HCT116 (cell line): ENCODE data around the gene ARHGAP8. TPM values are rescaled to one million over a fixed set of nuclear protein-coding genes. Genes with fewer than 3 reads are reported as not detected.

Experiments used
- ATAC-seq: fragments of 200-7000 bp; cut with Tn5 transposase; 2 replicates; pipeline ENCODE4 v1.9.1; 2020; ENCODE audit warnings: mild to moderate bottlenecking, moderate library complexity
- BruUV-seq: library from RNA; stranded (reverse); fragments of 400-500 nt; replicated peaks from 2 replicates; lab custom pipeline; 2021; lab: Mats Ljungman, UMichigan
- CTCF ChIA-PET: fragments of 300-600 bp; sonication (Branson Sonifier 250); formaldehyde crosslinking; loops from one replicate; lab custom pipeline; 2021; ENCODE audit warnings: antibody characterized with exemption; lab: Charles Lee
- POLR2A ChIA-PET: fragments of 300-600, 350-600 bp; sonication (Branson Sonifier 250); formaldehyde crosslinking; loops from one replicate; lab custom pipeline; 2021; ENCODE audit warnings: antibody characterized with exemption; lab: Charles Lee
- RAD21 ChIA-PET, 2 experiments: fragments of 300-600 bp; sonication (Branson Sonifier 250); formaldehyde crosslinking; loops; one replicate each; lab custom pipeline; 2023; ENCODE audit warnings: low total read pairs in 2 of 2; ENCODE audit not compliant: uncharacterized antibody in 2 of 2, unreplicated experiment in 2 of 2, low non-redundant PET in 1 of 2; lab: Charles Lee
- DNase-seq: peaks from one replicate; pipeline ENCODE4 v3.0.0-alpha.2; 2010; ENCODE audit warnings: low read depth, low spot score
- H2AFZ ChIP-seq: fragments of 200-600 bp; shearing (Covaris generic), sonication (generic); 2 replicates; pipeline ENCODE4 v1.6.1; 2017; ENCODE audit warnings: low read depth, mixed run types, mixed read lengths, antibody characterized with exemption, low read length; ENCODE audit not compliant: poor library complexity, severe bottlenecking
- H3K27ac ChIP-seq: 2 replicates; pipeline ENCODE4 v1.5.1; 2012; ENCODE audit warnings: low read depth, low read length
- H3K27me3 ChIP-seq: fragments of 200-600 bp; sonication (generic); 2 replicates; pipeline ENCODE4 v1.6.1; 2016; ENCODE audit warnings: mixed run types, low read length, mixed read lengths; ENCODE audit not compliant: insufficient read depth
- H3K36me3 ChIP-seq, 2 experiments: fragments of 200-500 bp in 1 of 2; fragments of 200-600 bp in 1 of 2; sonication (Bioruptor generic) in 1 of 2; sonication (generic) in 1 of 2; 2 replicates each; pipeline versions ENCODE4 v1.5.1 to v1.6.1; 2014 to 2016; ENCODE audit warnings: low read length in 2 of 2, inconsistent platforms in 1 of 2, mixed read lengths in 1 of 2, mixed run types in 1 of 2; ENCODE audit not compliant: insufficient read depth in 2 of 2, control insufficient read depth in 1 of 2
- H3K4me1 ChIP-seq, 2 experiments: fragments of 200-600 bp in 1 of 2; sonication (generic) in 1 of 2; 2 replicates each; pipeline versions ENCODE4 v1.5.1 to v1.6.1; 2012 to 2017; ENCODE audit warnings: low read length in 2 of 2, inconsistent platforms in 1 of 2, mild to moderate bottlenecking in 1 of 2, mixed read lengths in 1 of 2, mixed run types in 1 of 2, moderate library complexity in 1 of 2; ENCODE audit not compliant: insufficient read depth in 2 of 2, control insufficient read depth in 1 of 2
- H3K4me2 ChIP-seq: fragments of 200-600 bp; sonication (generic); 2 replicates; pipeline ENCODE4 v1.6.1; 2017; ENCODE audit warnings: mixed run types, low read length, mixed read lengths
- H3K4me3 ChIP-seq, 2 experiments: fragments of 200-600 bp in 1 of 2; sonication (generic) in 1 of 2; replicated peaks in 1 of 2; 2 replicates each; pipeline ENCODE4 v1.5.1; 2011 to 2016; ENCODE audit warnings: low read length in 2 of 2, control low read depth in 1 of 2, low read depth in 1 of 2, mild to moderate bottlenecking in 1 of 2, mixed read lengths in 1 of 2, mixed run types in 1 of 2
- H3K79me2 ChIP-seq: fragments of 200-600 bp; sonication (generic); 2 replicates; pipeline ENCODE4 v1.6.1; 2017; ENCODE audit warnings: mild to moderate bottlenecking, mixed run types, low read length, moderate library complexity, mixed read lengths; ENCODE audit not compliant: insufficient read depth
- H3K9ac ChIP-seq: fragments of 200-600 bp; sonication (generic); 2 replicates; pipeline ENCODE4 v1.6.1; 2016; ENCODE audit warnings: low read length, mixed read lengths
- H3K9me2 ChIP-seq: fragments of 200-600 bp; sonication (generic), shearing (Covaris generic); 2 replicates; pipeline ENCODE4 v1.6.1; 2017; ENCODE audit warnings: mixed run types, mild to moderate bottlenecking, moderate library complexity; ENCODE audit not compliant: insufficient read depth
- H3K9me3 ChIP-seq, 2 experiments: fragments of 200-500 bp in 1 of 2; fragments of 200-600 bp in 1 of 2; sonication (Bioruptor generic) in 1 of 2; sonication (generic) in 1 of 2; 2 replicates each; pipeline ENCODE4 v1.6.1; 2014 to 2017; ENCODE audit warnings: low read length in 2 of 2, mixed read lengths in 2 of 2, inconsistent platforms in 1 of 2, low read depth in 1 of 2, mild to moderate bottlenecking in 1 of 2, mixed run types in 1 of 2, moderate library complexity in 1 of 2; ENCODE audit not compliant: control insufficient read depth in 1 of 2, insufficient read depth in 1 of 2
- H4K20me1 ChIP-seq: fragments of 200-600 bp; sonication (generic), shearing (Covaris generic); 2 replicates; pipeline ENCODE4 v1.6.1; 2017; ENCODE audit warnings: mixed run types, mild to moderate bottlenecking, moderate library complexity; ENCODE audit not compliant: insufficient read depth
- CEBPB ChIP-seq: IDR thresholded peaks from 2 replicates; pipeline ENCODE4 v1.6.1; 2012; ENCODE audit warnings: low read depth
- EGR1 ChIP-seq: IDR thresholded peaks from 2 replicates; pipeline ENCODE4 v1.6.1; 2012; ENCODE audit warnings: low read depth
- ELF1 ChIP-seq: IDR thresholded peaks from 2 replicates; pipeline ENCODE4 v1.6.1; 2012; ENCODE audit warnings: low read depth, borderline replicate concordance
- EZH2phosphoT487 ChIP-seq: fragments of 200-600 bp; IDR thresholded peaks from 2 replicates; pipeline ENCODE4 v1.6.1; 2018; ENCODE audit warnings: antibody characterized with exemption, borderline replicate concordance
- JUND ChIP-seq: IDR thresholded peaks from 2 replicates; pipeline ENCODE4 v1.6.1; 2012
- POLR2A ChIP-seq: IDR thresholded peaks from 2 replicates; pipeline ENCODE4 v1.7.0; 2011; ENCODE audit warnings: borderline replicate concordance; ENCODE audit not compliant: insufficient read depth, insufficient read length; ENCODE audit errors: extremely low read depth
- RAD21 ChIP-seq: IDR thresholded peaks from 2 replicates; pipeline ENCODE4 v1.6.1; 2012; ENCODE audit warnings: low read depth, mild to moderate bottlenecking
- SIN3A ChIP-seq: IDR thresholded peaks from 2 replicates; pipeline ENCODE4 v1.6.1; 2012; ENCODE audit warnings: low read depth
- SP1 ChIP-seq: IDR thresholded peaks from 2 replicates; pipeline ENCODE4 v1.6.1; 2012; ENCODE audit warnings: low read depth
- SRF ChIP-seq: IDR thresholded peaks from 2 replicates; pipeline ENCODE4 v1.6.1; 2012; ENCODE audit warnings: low read depth
- TCF7L2 ChIP-seq: IDR thresholded peaks from 2 replicates; pipeline ENCODE4 v1.7.0; 2011; ENCODE audit warnings: borderline replicate concordance, inconsistent platforms; ENCODE audit not compliant: insufficient read depth, insufficient read length; ENCODE audit errors: extremely low read depth
- YY1 ChIP-seq: IDR thresholded peaks from 2 replicates; pipeline ENCODE4 v1.6.1; 2011; ENCODE audit warnings: low read length, low read depth, moderate library complexity, mild to moderate bottlenecking; ENCODE audit not compliant: insufficient replicate concordance; ENCODE audit errors: extremely low read depth
- ZFX ChIP-seq: fragments of 450-650 bp; IDR thresholded peaks from 2 replicates; pipeline ENCODE4 v1.6.1; 2017
- ZNF274 ChIP-seq: fragments of 200-500 bp; sonication (Bioruptor generic); IDR thresholded peaks from 2 replicates; pipeline ENCODE4 v1.6.1; 2014; ENCODE audit warnings: mild to moderate bottlenecking, low read depth, low read length, inconsistent platforms
- intact Hi-C: fragments of 100-400 bp; cut with micrococcal nuclease; formaldehyde crosslinking; loops from 2 replicates; pipeline ENCODE4 v1.10.0; 2022
- total RNA-seq: library from RNA; stranded (reverse); gene quantifications from one replicate; pipeline ENCODE4 v1.2.1, GENCODE V29; 2021; ENCODE audit not compliant: unreplicated experiment
- TF ChIP-seq, protein P1 (sequence below): IDR thresholded peaks from 2 replicates; pipeline ENCODE4 v1.6.1; 2012
- TF ChIP-seq, protein P2 (sequence below): IDR thresholded peaks from 2 replicates; pipeline ENCODE4 v1.6.1; 2012; ENCODE audit warnings: low read depth
- TF ChIP-seq, protein P3 (sequence below): IDR thresholded peaks from 2 replicates; pipeline ENCODE4 v1.6.1; 2012
- TF ChIP-seq, protein P4 (sequence below): IDR thresholded peaks from 2 replicates; pipeline ENCODE4 v1.6.1; 2011; ENCODE audit warnings: mild to moderate bottlenecking, low read length, moderate library complexity; ENCODE audit not compliant: insufficient replicate concordance; ENCODE audit errors: extremely low read depth

The ARHGAP8 gene
- total RNA-seq, 1 experiment from 2014 or later, result 67.5 TPM

DNA sequence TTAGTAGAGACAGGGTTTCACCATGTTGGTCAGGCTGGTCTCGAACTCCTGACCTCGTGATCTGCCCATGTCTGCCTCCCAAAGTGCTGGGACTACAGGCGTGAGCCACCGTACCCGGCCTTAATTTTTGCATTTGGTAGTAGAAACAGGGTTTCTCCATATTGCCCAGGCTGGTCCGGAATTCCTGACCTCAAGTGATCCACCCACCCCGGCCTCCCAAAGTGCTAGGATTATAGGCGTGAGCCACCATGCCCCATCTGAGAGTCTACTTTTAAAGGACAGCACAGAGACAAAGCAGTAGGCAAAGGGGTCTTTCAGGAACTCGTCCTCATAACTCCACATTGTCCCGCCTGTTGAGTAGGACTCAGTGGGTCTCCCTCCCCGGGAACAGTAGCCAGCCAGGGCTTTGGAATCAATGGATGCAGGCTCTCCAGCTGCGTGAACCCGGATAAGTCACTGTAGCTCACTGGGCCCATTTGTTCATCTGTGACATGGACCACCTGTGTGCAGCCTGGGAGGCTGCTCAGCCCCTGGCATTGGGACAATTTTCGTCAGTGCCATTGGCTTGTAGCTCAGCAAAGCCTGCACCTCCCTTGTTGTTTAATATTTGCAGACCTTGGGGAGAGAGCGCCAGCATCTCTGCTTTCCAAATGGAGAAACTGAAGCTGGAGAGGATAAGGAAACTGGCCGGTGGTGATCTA is 86.1 kb downstream of the ARHGAP8 start (continued):
- TF ChIP-seq ELF1, result no peak

DNA sequence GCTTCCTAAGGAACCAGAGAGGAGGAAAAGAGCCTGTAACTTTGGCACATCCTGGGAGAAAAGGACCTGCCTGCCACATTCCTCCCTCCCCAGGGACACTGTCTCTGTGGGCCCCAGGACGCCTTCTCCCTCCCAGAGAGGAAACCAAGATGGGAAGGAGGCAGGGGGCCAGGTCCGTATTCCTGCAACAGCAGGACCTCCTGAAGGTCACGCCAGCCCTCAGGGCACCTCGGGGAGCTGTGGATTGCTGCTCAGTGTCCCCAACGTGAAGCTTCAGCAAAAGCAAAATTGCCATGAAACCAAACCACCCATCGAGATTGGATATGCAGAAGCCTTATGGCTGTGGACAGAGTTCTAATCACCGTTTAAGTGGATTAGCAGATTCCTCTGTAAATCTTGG is 86.7 kb downstream of the ARHGAP8 start:
- POLR2A ChIA-PET, result no interaction called here
- Histone ChIP-seq H2AFZ (no peak overlapping the region), H3K27ac (no peak overlapping the region), H3K27me3 (no peaks in the 10 kb centered on the region), H3K4me3 (no peak overlapping the region), H3K4me2 (no peak overlapping the region), H3K9ac (no peak overlapping the region), H3K9me2 (no peaks in the 10 kb centered on the region), H3K79me2 (no peaks in the 10 kb centered on the region), H3K4me1 (no peaks in the 10 kb centered on the region), H3K9me3 (peaks cover 4 to 10% of the 10 kb centered on the region in 2 experiments; a peak in 2 of 4 replicates), H4K20me1 (no peaks in the 10 kb centered on the region), H3K36me3 (peaks cover 0 to 31% of the 10 kb centered on the region in 2 experiments; a peak in 3 of 4 replicates)
- RAD21 ChIA-PET, result no interaction called here
- intact Hi-C loops, result no loop called here
- CTCF ChIA-PET, result no interaction called here
- no peak for DNase-seq
- TF ChIP-seq TCF7L2 (no peak), ZFX (no peak), SRF (no peak), POLR2A (no peak), ZNF274 (no peak), SIN3A (no peak), EGR1 (no peak), CEBPB (no peak), RAD21 (no peak), EZH2phosphoT487 (no peak), SP1 (no peak), JUND (no peak), YY1 (no peak), ELF1 (no peak)
- TF ChIP-seq, protein P1, sequence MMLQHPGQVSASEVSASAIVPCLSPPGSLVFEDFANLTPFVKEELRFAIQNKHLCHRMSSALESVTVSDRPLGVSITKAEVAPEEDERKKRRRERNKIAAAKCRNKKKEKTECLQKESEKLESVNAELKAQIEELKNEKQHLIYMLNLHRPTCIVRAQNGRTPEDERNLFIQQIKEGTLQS, result no peak
- TF ChIP-seq, protein P2, sequence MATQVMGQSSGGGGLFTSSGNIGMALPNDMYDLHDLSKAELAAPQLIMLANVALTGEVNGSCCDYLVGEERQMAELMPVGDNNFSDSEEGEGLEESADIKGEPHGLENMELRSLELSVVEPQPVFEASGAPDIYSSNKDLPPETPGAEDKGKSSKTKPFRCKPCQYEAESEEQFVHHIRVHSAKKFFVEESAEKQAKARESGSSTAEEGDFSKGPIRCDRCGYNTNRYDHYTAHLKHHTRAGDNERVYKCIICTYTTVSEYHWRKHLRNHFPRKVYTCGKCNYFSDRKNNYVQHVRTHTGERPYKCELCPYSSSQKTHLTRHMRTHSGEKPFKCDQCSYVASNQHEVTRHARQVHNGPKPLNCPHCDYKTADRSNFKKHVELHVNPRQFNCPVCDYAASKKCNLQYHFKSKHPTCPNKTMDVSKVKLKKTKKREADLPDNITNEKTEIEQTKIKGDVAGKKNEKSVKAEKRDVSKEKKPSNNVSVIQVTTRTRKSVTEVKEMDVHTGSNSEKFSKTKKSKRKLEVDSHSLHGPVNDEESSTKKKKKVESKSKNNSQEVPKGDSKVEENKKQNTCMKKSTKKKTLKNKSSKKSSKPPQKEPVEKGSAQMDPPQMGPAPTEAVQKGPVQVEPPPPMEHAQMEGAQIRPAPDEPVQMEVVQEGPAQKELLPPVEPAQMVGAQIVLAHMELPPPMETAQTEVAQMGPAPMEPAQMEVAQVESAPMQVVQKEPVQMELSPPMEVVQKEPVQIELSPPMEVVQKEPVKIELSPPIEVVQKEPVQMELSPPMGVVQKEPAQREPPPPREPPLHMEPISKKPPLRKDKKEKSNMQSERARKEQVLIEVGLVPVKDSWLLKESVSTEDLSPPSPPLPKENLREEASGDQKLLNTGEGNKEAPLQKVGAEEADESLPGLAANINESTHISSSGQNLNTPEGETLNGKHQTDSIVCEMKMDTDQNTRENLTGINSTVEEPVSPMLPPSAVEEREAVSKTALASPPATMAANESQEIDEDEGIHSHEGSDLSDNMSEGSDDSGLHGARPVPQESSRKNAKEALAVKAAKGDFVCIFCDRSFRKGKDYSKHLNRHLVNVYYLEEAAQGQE, result no peak
- TF ChIP-seq, protein P3, sequence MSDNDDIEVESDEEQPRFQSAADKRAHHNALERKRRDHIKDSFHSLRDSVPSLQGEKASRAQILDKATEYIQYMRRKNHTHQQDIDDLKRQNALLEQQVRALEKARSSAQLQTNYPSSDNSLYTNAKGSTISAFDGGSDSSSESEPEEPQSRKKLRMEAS, result no peak
- TF ChIP-seq, protein P4, sequence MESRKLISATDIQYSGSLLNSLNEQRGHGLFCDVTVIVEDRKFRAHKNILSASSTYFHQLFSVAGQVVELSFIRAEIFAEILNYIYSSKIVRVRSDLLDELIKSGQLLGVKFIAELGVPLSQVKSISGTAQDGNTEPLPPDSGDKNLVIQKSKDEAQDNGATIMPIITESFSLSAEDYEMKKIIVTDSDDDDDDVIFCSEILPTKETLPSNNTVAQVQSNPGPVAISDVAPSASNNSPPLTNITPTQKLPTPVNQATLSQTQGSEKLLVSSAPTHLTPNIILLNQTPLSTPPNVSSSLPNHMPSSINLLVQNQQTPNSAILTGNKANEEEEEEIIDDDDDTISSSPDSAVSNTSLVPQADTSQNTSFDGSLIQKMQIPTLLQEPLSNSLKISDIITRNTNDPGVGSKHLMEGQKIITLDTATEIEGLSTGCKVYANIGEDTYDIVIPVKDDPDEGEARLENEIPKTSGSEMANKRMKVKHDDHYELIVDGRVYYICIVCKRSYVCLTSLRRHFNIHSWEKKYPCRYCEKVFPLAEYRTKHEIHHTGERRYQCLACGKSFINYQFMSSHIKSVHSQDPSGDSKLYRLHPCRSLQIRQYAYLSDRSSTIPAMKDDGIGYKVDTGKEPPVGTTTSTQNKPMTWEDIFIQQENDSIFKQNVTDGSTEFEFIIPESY, result no peak
- BruUV-seq, result no TSS peak
- no peak for ATAC-seq
